Measurements from ENCODE around the gene WDR33.

Gene WDR33

GRCh38 chr2:127654838-127655175 lies 156.2 kb downstream of the WDR33 start:
- H3K79me2 ChIP-seq (ENCODE audit: low read length) = no peaks in the 10 kb centered on the region
- H3K36me3 ChIP-seq (replicated peaks; ENCODE audit: insufficient read depth, low read length) = no peaks in the 10 kb centered on the region
- no peak overlapping the region for H2AFZ ChIP-seq (ENCODE audit: low read length)
- no peaks in the 10 kb centered on the region for H3K4me1 ChIP-seq (ENCODE audit: low read length)
- H3K4me3 ChIP-seq (ENCODE audit: low read length) = no peak overlapping the region
- no peak overlapping the region for H3K27ac ChIP-seq (ENCODE audit: low read length)
- no peaks in the 10 kb centered on the region for H3F3A ChIP-seq (ENCODE audit: insufficient read depth, low read length)
- no peak overlapping the region for H3K9ac ChIP-seq (ENCODE audit: low read length)
- TF ChIP-seq EZH2phosphoT487 (IDR thresholded peaks at IDR 0.05; ENCODE audit: low read length) = no peak
- TF ChIP-seq CTCF (IDR thresholded peaks at IDR 0.05; ENCODE audit: low read length) = no peak
- no peak for TF ChIP-seq EZH2 (optimal IDR thresholded peaks at IDR 0.05; ENCODE audit: low read depth, low read length)
- no peak overlapping the region for H3K4me2 ChIP-seq (ENCODE audit: low read depth, low read length)
- no peaks in the 10 kb centered on the region for H3K9me2 ChIP-seq (replicated peaks; ENCODE audit: insufficient read depth, low read length)
- H3K27me3 ChIP-seq (replicated peaks; ENCODE audit: insufficient read depth, low read length) = peaks cover 29% of the 10 kb centered on the region
- no peaks in the 10 kb centered on the region for H3K9me3 ChIP-seq (replicated peaks; ENCODE audit: insufficient read depth, low read length)
- DNase-seq = no peak
- H4K20me1 ChIP-seq (ENCODE audit: insufficient read depth, low read length) = no peaks in the 10 kb centered on the region

- no peaks in the 10 kb centered on the region for H3K79me2 ChIP-seq (ENCODE audit: low read length)
- H3K4me3 ChIP-seq (ENCODE audit: low read length) = no peak overlapping the region
- H3K9me3 ChIP-seq (replicated peaks; ENCODE audit: insufficient read depth, low read length) = no peaks in the 10 kb centered on the region
- H3K4me2 ChIP-seq (ENCODE audit: low read depth, low read length) = no peak overlapping the region
- H3K9ac ChIP-seq (ENCODE audit: low read length) = no peak overlapping the region
- H3K27ac ChIP-seq (ENCODE audit: low read length) = no peak overlapping the region
- no peaks in the 10 kb centered on the region for H4K20me1 ChIP-seq (ENCODE audit: insufficient read depth, low read length)
- DNase-seq = no peak
- no peaks in the 10 kb centered on the region for H3K4me1 ChIP-seq (ENCODE audit: low read length)
- H2AFZ ChIP-seq (ENCODE audit: low read length) = no peak overlapping the region
- no peaks in the 10 kb centered on the region for H3F3A ChIP-seq (ENCODE audit: insufficient read depth, low read length)
- TF ChIP-seq CTCF (IDR thresholded peaks at IDR 0.05; ENCODE audit: low read length) = no peak
- no peak for TF ChIP-seq EZH2 (optimal IDR thresholded peaks at IDR 0.05; ENCODE audit: low read depth, low read length)
- no peak for TF ChIP-seq EZH2phosphoT487 (IDR thresholded peaks at IDR 0.05; ENCODE audit: low read length)
- H3K36me3 ChIP-seq (replicated peaks; ENCODE audit: insufficient read depth, low read length) = no peaks in the 10 kb centered on the region
- no peaks in the 10 kb centered on the region for H3K9me2 ChIP-seq (replicated peaks; ENCODE audit: insufficient read depth, low read length)
- H3K27me3 ChIP-seq (replicated peaks; ENCODE audit: insufficient read depth, low read length) = peaks cover 29% of the 10 kb centered on the region
Measured at GRCh38 chr2:127654084-127654837, 156.7 kb downstream of the WDR33 start.

GRCh38 chr2:127653421-127654083 lies 157.4 kb downstream of the WDR33 start:
- TF ChIP-seq CTCF (IDR thresholded peaks at IDR 0.05; ENCODE audit: low read length) (no peak), EZH2 (optimal IDR thresholded peaks at IDR 0.05; ENCODE audit: low read depth, low read length) (no peak)

More at GRCh38 chr2:127653421-127654083, 157.4 kb downstream of the WDR33 start:
- H3K4me1 ChIP-seq (ENCODE audit: low read length) = no peaks in the 10 kb centered on the region
- H3K27me3 ChIP-seq (replicated peaks; ENCODE audit: insufficient read depth, low read length) = peaks cover 29% of the 10 kb centered on the region
- H4K20me1 ChIP-seq (ENCODE audit: insufficient read depth, low read length) = no peaks in the 10 kb centered on the region
- no peak overlapping the region for H3K27ac ChIP-seq (ENCODE audit: low read length)
- no peaks in the 10 kb centered on the region for H3K9me2 ChIP-seq (replicated peaks; ENCODE audit: insufficient read depth, low read length)
- H3K9ac ChIP-seq (ENCODE audit: low read length) = no peak overlapping the region
- no peak overlapping the region for H2AFZ ChIP-seq (ENCODE audit: low read length)
- no peak for DNase-seq
- no peaks in the 10 kb centered on the region for H3K9me3 ChIP-seq (replicated peaks; ENCODE audit: insufficient read depth, low read length)
- no peaks in the 10 kb centered on the region for H3K36me3 ChIP-seq (replicated peaks; ENCODE audit: insufficient read depth, low read length)
- H3F3A ChIP-seq (ENCODE audit: insufficient read depth, low read length) = no peaks in the 10 kb centered on the region
- no peaks in the 10 kb centered on the region for H3K79me2 ChIP-seq (ENCODE audit: low read length)
- H3K4me2 ChIP-seq (ENCODE audit: low read depth, low read length) = no peak overlapping the region
- H3K4me3 ChIP-seq (ENCODE audit: low read length) = no peak overlapping the region
